Gastrocnemius medialis (tissue), 4 donors: ENCODE results near the gene PPP2R5C. TPM values are rescaled to one million over a fixed set of nuclear protein-coding genes. Genes with fewer than 3 reads are reported as not detected.

Source experiments
- ATAC-seq, 2 donors: fragments of 150-250 bp; one replicate each; pipeline ENCODE4 v1.9.1; 2016
- DNase-seq, 2 donors: peaks; one replicate each; pipeline ENCODE4 v3.0.0-alpha.2; 2019
- H3K27ac ChIP-seq, 4 donors: fragments of 200-600 bp; sonication (generic); 1 replicate in 1 of 4; 2 replicates in 3 of 4; pipeline ENCODE4 v1.5.1; 2016 to 2018; ENCODE audit warnings: mild to moderate bottlenecking in 2 of 4, moderate library complexity in 1 of 4
- H3K27me3 ChIP-seq, 3 donors: fragments of 200-600 bp; sonication (generic) in 2 of 3; 1 replicate in 1 of 3; 2 replicates in 2 of 3; pipeline versions ENCODE4 v1.5.1 to v1.6.0; 2016 to 2019; ENCODE audit warnings: mild to moderate bottlenecking in 1 of 3, moderate library complexity in 1 of 3
- H3K36me3 ChIP-seq, 2 donors: fragments of 200-600 bp; sonication (generic) in 1 of 2; one replicate each; pipeline ENCODE4 v1.5.1; 2017 to 2018
- H3K4me1 ChIP-seq, 2 donors: fragments of 200-600 bp; sonication (generic) in 1 of 2; one replicate each; pipeline ENCODE4 v1.5.1; 2016 to 2017; ENCODE audit warnings: mild to moderate bottlenecking in 2 of 2
- H3K4me3 ChIP-seq, 4 donors: fragments of 200-600 bp; sonication (generic) in 3 of 4; 1 replicate in 1 of 4; 2 replicates in 3 of 4; pipeline ENCODE4 v1.5.1; 2016 to 2019; ENCODE audit warnings: mild to moderate bottlenecking in 2 of 4
- H3K9me3 ChIP-seq, 3 donors: fragments of 200-600 bp; sonication (generic) in 2 of 3; 1 replicate in 1 of 3; 2 replicates in 2 of 3; pipeline ENCODE4 v1.5.1; 2016 to 2019
- POLR2A ChIP-seq, 2 donors: fragments of 450-650 bp; IDR thresholded peaks; one replicate each; pipeline ENCODE4 v1.6.1; 2017; ENCODE audit warnings: antibody characterized with exemption in 2 of 2, mild to moderate bottlenecking in 2 of 2, moderate library complexity in 2 of 2
- in situ Hi-C, 4 donors: fragments of 200-750 bp; cut with MboI; loops; one replicate each; pipeline versions ENCODE4 v1.15.0 to v1.8.0; 2017; ENCODE audit warnings: low sequenced_read_pairs in 4 of 4
- intact Hi-C: fragments of 100-400 bp; cut with DNase I; formaldehyde crosslinking; loops from one replicate; pipeline ENCODE4 v1.15.1; 2023; ENCODE audit warnings: low total_unique reads
- total RNA-seq, 4 donors: library from RNA; depleted of rRNA; stranded (reverse); fragments of >200 nt; gene quantifications; one replicate each; pipeline versions ENCODE4 v1.1.0 to v1.2.3, GENCODE V29; 2016
- TF ChIP-seq, protein P1 (sequence below), 5 experiments: fragments of 450-650 bp in 3 of 5; fragments of 200-600 bp in 2 of 5; sonication (generic) in 2 of 5; IDR thresholded peaks in 4 of 5; conservative IDR thresholded peaks in 1 of 5; 1 replicate in 4 of 5; 2 replicates in 1 of 5; pipeline ENCODE4 v1.5.1; 2016 to 2019; ENCODE audit warnings: antibody characterized with exemption in 5 of 5, mild to moderate bottlenecking in 3 of 5, moderate library complexity in 3 of 5

Gene PPP2R5C
- total RNA-seq, 4 donors from 2014 or later: 35.4 to 65.9 (median 49.3) TPM

DNA sequence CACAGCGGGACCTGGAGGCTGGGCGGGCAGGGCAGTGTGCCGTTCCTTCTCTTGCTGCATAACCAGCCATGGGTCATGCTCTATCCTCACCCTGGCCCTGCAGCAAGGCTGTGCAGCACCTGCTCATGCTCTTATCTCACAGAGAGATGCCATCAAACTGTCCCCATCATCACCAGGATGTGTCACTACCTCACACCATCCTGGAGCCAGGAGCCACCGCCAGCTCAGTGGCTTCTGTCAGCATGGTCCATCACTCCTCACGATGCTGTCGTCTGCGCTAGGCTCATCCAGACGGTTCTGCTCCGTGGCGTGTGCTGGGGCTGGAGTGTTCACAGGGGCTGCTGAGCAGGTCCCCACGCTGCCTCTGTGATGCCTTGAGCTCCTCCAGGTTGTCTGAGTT lies 125.7 kb downstream of the PPP2R5C start:
- H3K27me3 ChIP-seq: no peaks in the 10 kb centered on the region
- DNase-seq (no peak), ATAC-seq (no peak)
- no peaks in the 10 kb centered on the region for H3K4me1 ChIP-seq
- H3K36me3 ChIP-seq: peaks cover 0 to 50% of the 10 kb centered on the region in 2 donors
- H3K27ac ChIP-seq: no peak overlapping the region
- TF ChIP-seq, protein P1, sequence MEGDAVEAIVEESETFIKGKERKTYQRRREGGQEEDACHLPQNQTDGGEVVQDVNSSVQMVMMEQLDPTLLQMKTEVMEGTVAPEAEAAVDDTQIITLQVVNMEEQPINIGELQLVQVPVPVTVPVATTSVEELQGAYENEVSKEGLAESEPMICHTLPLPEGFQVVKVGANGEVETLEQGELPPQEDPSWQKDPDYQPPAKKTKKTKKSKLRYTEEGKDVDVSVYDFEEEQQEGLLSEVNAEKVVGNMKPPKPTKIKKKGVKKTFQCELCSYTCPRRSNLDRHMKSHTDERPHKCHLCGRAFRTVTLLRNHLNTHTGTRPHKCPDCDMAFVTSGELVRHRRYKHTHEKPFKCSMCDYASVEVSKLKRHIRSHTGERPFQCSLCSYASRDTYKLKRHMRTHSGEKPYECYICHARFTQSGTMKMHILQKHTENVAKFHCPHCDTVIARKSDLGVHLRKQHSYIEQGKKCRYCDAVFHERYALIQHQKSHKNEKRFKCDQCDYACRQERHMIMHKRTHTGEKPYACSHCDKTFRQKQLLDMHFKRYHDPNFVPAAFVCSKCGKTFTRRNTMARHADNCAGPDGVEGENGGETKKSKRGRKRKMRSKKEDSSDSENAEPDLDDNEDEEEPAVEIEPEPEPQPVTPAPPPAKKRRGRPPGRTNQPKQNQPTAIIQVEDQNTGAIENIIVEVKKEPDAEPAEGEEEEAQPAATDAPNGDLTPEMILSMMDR (IDR thresholded peaks at IDR 0.05 in 4 of 5, conservative IDR thresholded peaks at IDR 0.05 in 1 of 5): no peak
- TF ChIP-seq POLR2A (IDR thresholded peaks at IDR 0.05): no peak
- H3K9me3 ChIP-seq: no peaks in the 10 kb centered on the region
- H3K4me3 ChIP-seq: no peak overlapping the region
- in situ Hi-C loops: no loop called here
- intact Hi-C loops: no loop called here

GRCh38 chr14:101888182-101888581 lies 126.7 kb downstream of the PPP2R5C start:
- intact Hi-C loops (no loop called here), in situ Hi-C loops (no loop called here)
- H3K9me3 ChIP-seq: no peaks in the 10 kb centered on the region
- H3K27ac ChIP-seq: no peak overlapping the region
- no peak for TF ChIP-seq POLR2A (IDR thresholded peaks at IDR 0.05)
- TF ChIP-seq, protein P1 (IDR thresholded peaks at IDR 0.05 in 4 of 5, conservative IDR thresholded peaks at IDR 0.05 in 1 of 5): no peak
- H3K36me3 ChIP-seq: peaks cover 0 to 55% of the 10 kb centered on the region in 2 donors
- no peak for ATAC-seq
- H3K4me3 ChIP-seq: no peak overlapping the region
- no peaks in the 10 kb centered on the region for H3K27me3 ChIP-seq
- DNase-seq: no peak
- H3K4me1 ChIP-seq: no peaks in the 10 kb centered on the region

- peaks cover 0 to 52% of the 10 kb centered on the region in 2 donors for H3K36me3 ChIP-seq
- no peak overlapping the region for H3K27ac ChIP-seq
- TF ChIP-seq, protein P1 (IDR thresholded peaks at IDR 0.05 in 4 of 5, conservative IDR thresholded peaks at IDR 0.05 in 1 of 5): no peak
- TF ChIP-seq POLR2A (IDR thresholded peaks at IDR 0.05): no peak
- no peak for DNase-seq
- no peaks in the 10 kb centered on the region for H3K27me3 ChIP-seq
- in situ Hi-C loops: no loop called here
- no peaks in the 10 kb centered on the region for H3K9me3 ChIP-seq
- H3K4me3 ChIP-seq: no peak overlapping the region
- no peak for ATAC-seq
- H3K4me1 ChIP-seq: no peaks in the 10 kb centered on the region
- intact Hi-C loops: no loop called here
Measured at GRCh38 chr14:101889366-101889765, 127.9 kb downstream of the PPP2R5C start.

DNA sequence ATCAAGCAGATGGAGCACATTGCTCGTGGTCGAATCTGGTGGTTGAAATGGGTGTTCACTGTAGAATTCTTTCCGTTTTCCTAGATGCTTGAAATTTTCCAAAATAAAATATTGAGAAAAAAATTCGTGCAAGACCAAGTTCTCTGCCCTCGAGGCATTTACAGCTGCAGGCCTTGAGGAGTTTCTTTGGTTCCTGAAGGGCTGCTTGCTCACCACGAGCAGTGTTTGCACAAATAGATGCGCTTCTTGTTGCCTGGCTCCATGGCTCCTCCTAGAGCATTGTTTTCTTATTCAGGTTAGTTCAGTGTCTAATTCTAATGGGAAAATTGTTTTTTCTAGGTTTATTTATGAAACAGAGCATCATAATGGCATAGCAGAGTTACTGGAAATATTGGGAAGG lies 128.4 kb downstream of the PPP2R5C start:
- in situ Hi-C loops: no loop called here
- no peak overlapping the region for H3K27ac ChIP-seq

More for the DNA sequence above, 128.4 kb downstream of the PPP2R5C start:
- H3K36me3 ChIP-seq: peaks cover 0 to 52% of the 10 kb centered on the region in 2 donors
- intact Hi-C loops: no loop called here
- H3K4me3 ChIP-seq: no peak overlapping the region
- TF ChIP-seq POLR2A (IDR thresholded peaks at IDR 0.05): no peak
- TF ChIP-seq, protein P1 (IDR thresholded peaks at IDR 0.05 in 4 of 5, conservative IDR thresholded peaks at IDR 0.05 in 1 of 5): no peak
- ATAC-seq (no peak), DNase-seq (no peak)
- no peaks in the 10 kb centered on the region for H3K9me3 ChIP-seq
- no peaks in the 10 kb centered on the region for H3K4me1 ChIP-seq
- H3K27me3 ChIP-seq: no peaks in the 10 kb centered on the region
